Brain pericyte (primary cell): ENCODE results near the gene SRSF2.
"Not testable (repeated sequence)": the region's sequence is repeated elsewhere in the genome, so short reads cannot be mapped to it uniquely, and the experiment has no call there.

Source experiments
- DNase-seq: peaks from one replicate; pipeline ENCODE4 v3.0.0-alpha.2; 2012; ENCODE audit warnings: low read depth, low spot score

Gene SRSF2

GRCh38 chr17:76720941-76721340, 16.2 kb downstream of the SRSF2 start:
- no peak for DNase-seq

GRCh38 chr17:76720211-76720610, 16.9 kb downstream of the SRSF2 start:
- DNase-seq: no peak

- no peak for DNase-seq
These were observed 18.6 kb downstream of the SRSF2 start for GRCh38 chr17:76718516-76718915.

GRCh38 chr17:76716839-76717215, 20.3 kb downstream of the SRSF2 start:
- no peak for DNase-seq

GRCh38 chr17:76716146-76716838, 20.8 kb downstream of the SRSF2 start:
- DNase-seq: no peak

GRCh38 chr17:76715496-76715830, 21.7 kb downstream of the SRSF2 start:
- DNase-seq: no peak

GRCh38 chr17:76714822-76715495, 22.2 kb downstream of the SRSF2 start:
- DNase-seq: no peak

GRCh38 chr17:76714336-76714735, 22.8 kb downstream of the SRSF2 start:
- no peak for DNase-seq

GRCh38 chr17:76713765-76714164, 23.4 kb downstream of the SRSF2 start:
- no peak for DNase-seq

GRCh38 chr17:76712321-76712720, 24.8 kb downstream of the SRSF2 start:
- DNase-seq: not testable (repeated sequence)

- no peak for DNase-seq
These were observed 26.1 kb downstream of the SRSF2 start, which contains the start of gene MXRA7 for GRCh38 chr17:76710863-76711611. TSS of gene MXRA7 (minus strand) at chr17:76710965. CDS start at chr17:76710946, 19 bp downstream.

GRCh38 chr17:76709951-76710862, 26.9 kb downstream of the SRSF2 start:
- not testable (repeated sequence) for DNase-seq

GRCh38 chr17:76709077-76709950, 27.8 kb downstream of the SRSF2 start:
- no peak for DNase-seq

- no peak for DNase-seq
These were observed 28.9 kb downstream of the SRSF2 start for GRCh38 chr17:76707985-76708807.

- no peak for DNase-seq
These were observed 30.3 kb downstream of the SRSF2 start for GRCh38 chr17:76706817-76707216.

- no peak for DNase-seq
These were observed 32.3 kb downstream of the SRSF2 start for GRCh38 chr17:76704805-76705204.

GRCh38 chr17:76702941-76703637, 34.0 kb downstream of the SRSF2 start:
- no peak for DNase-seq

GRCh38 chr17:76702076-76702475, 35.1 kb downstream of the SRSF2 start:
- DNase-seq: no peak

- DNase-seq: no peak
These were observed 35.6 kb downstream of the SRSF2 start for GRCh38 chr17:76701471-76701967.
